CD8-positive, alpha-beta memory T cell (primary cell): ENCODE data around the gene MAN2A1. TPM values are rescaled to one million over a fixed set of nuclear protein-coding genes. Genes with fewer than 3 reads are reported as not detected.
A peak's percentile ranks its signal among the peaks of the same experiment; 100 is the strongest.

Source experiments
- CTCF ChIA-PET: fragments of 350-600 bp; sonication (Branson Sonifier 250); formaldehyde crosslinking; loops from one replicate; lab custom pipeline; 2021; ENCODE audit warnings: antibody characterized with exemption; lab: Charles Lee
- POLR2A ChIA-PET: fragments of 350-600 bp; sonication (Branson Sonifier 250); formaldehyde crosslinking; loops from one replicate; lab custom pipeline; 2021; ENCODE audit warnings: antibody characterized with exemption; lab: Charles Lee
- DNase-seq, 5 donors: peaks; one replicate each; pipeline versions ENCODE4 v3.0.0 to v3.0.0-alpha.2; 2020 to 2022; ENCODE audit warnings: mixed read lengths in 1 of 5
- H3K27ac ChIP-seq: one replicate; pipeline ENCODE4 v1.7.0; 2013; ENCODE audit warnings: low read depth, mild to moderate bottlenecking, low read length, moderate library complexity
- H3K27me3 ChIP-seq: 2 replicates; pipeline ENCODE4 v1.7.0; 2013; ENCODE audit warnings: low read length, mild to moderate bottlenecking; ENCODE audit not compliant: insufficient read depth, poor library complexity, severe bottlenecking
- H3K36me3 ChIP-seq: 2 replicates; pipeline ENCODE4 v1.7.0; 2013; ENCODE audit warnings: mild to moderate bottlenecking, low read length, moderate library complexity; ENCODE audit not compliant: insufficient read depth
- H3K4me1 ChIP-seq: 2 replicates; pipeline ENCODE4 v1.7.0; 2013; ENCODE audit warnings: mild to moderate bottlenecking, low read length, moderate library complexity; ENCODE audit not compliant: insufficient read depth
- H3K4me3 ChIP-seq: 2 replicates; pipeline ENCODE4 v1.7.0; 2013; ENCODE audit warnings: mild to moderate bottlenecking, low read length
- H3K9me3 ChIP-seq: 2 replicates; pipeline ENCODE4 v1.7.0; 2013; ENCODE audit warnings: mild to moderate bottlenecking, low read length
- H3K27ac Mint-ChIP-seq, 8 donors: one replicate each; pipeline ENCODE4 v1.8.0; 2020 to 2021; ENCODE audit warnings: mixed read lengths in 8 of 8, mild to moderate bottlenecking in 6 of 8, inconsistent platforms in 3 of 8, moderate library complexity in 3 of 8
- H3K27me3 Mint-ChIP-seq, 2 donors: one replicate each; pipeline ENCODE4 v1.8.0; 2020 to 2021; ENCODE audit warnings: mixed read lengths in 2 of 2, mild to moderate bottlenecking in 1 of 2, moderate library complexity in 1 of 2
- H3K36me3 Mint-ChIP-seq, 3 donors: one replicate each; pipeline ENCODE4 v1.8.0; 2020 to 2021; ENCODE audit warnings: mixed read lengths in 3 of 3, inconsistent platforms in 1 of 3, mild to moderate bottlenecking in 1 of 3
- H3K4me1 Mint-ChIP-seq, 3 donors: one replicate each; pipeline ENCODE4 v1.8.0; 2020 to 2021; ENCODE audit warnings: mixed read lengths in 3 of 3, inconsistent platforms in 1 of 3, mild to moderate bottlenecking in 1 of 3
- H3K4me3 Mint-ChIP-seq, 7 donors: one replicate each; pipeline ENCODE4 v1.8.0; 2020 to 2021; ENCODE audit warnings: mixed read lengths in 7 of 7, mild to moderate bottlenecking in 6 of 7, moderate library complexity in 4 of 7, inconsistent platforms in 2 of 7
- H3K9me3 Mint-ChIP-seq, 5 donors: one replicate each; pipeline ENCODE4 v1.8.0; 2020 to 2022; ENCODE audit warnings: mixed read lengths in 5 of 5, mild to moderate bottlenecking in 3 of 5, moderate library complexity in 2 of 5, inconsistent platforms in 1 of 5
- polyA plus RNA-seq: library from polyadenylated mRNA; unstranded; fragments of 300-500 nt; fragmentation: Illumina TruSeq; gene quantifications from one replicate; pipeline ENCODE4 v1.2.3, GENCODE V29; 2021
- total RNA-seq, 2 experiments: library from RNA; stranded (reverse); gene quantifications; one replicate each; pipeline ENCODE4 v1.2.3, GENCODE V29; 2021

The MAN2A1 gene
- total and polyA plus RNA-seq, 3 experiments from 2014 or later, result 28.1 to 30.8 (median 28.9) TPM

GRCh38 chr5:109693535-109694400 is 4.0 kb downstream of the MAN2A1 start:
- H3K4me1 Mint-ChIP-seq, result peaks cover 79 to 82% (median 79%) of the 10 kb centered on the region in 3 donors
- H3K27ac Mint-ChIP-seq, result peak overlapping the region in 6 of 8 donors; percentile 19 to 84 (median 46)
- no peak for DNase-seq
- Histone ChIP-seq H3K4me3 (no peak overlapping the region), H3K4me1 (peaks cover 62% of the 10 kb centered on the region), H3K27me3 (no peaks in the 10 kb centered on the region), H3K36me3 (no peaks in the 10 kb centered on the region), H3K9me3 (no peaks in the 10 kb centered on the region), H3K27ac (no peak overlapping the region)
- peaks cover 0 to 8% (median 5%) of the 10 kb centered on the region in 3 donors for H3K36me3 Mint-ChIP-seq
- peak overlapping the region; percentile 80 to 96 (median 89) for H3K4me3 Mint-ChIP-seq
- peaks cover 0 to 3% (median 2%) of the 10 kb centered on the region in 5 donors for H3K9me3 Mint-ChIP-seq
- H3K27me3 Mint-ChIP-seq, result no peaks in the 10 kb centered on the region
- ChIA-PET POLR2A (no interaction called here), CTCF (no interaction called here)

GRCh38 chr5:109694451-109694891 is 4.7 kb downstream of the MAN2A1 start:
- Histone ChIP-seq H3K4me1 (peaks cover 62% of the 10 kb centered on the region), H3K27me3 (no peaks in the 10 kb centered on the region), H3K9me3 (no peaks in the 10 kb centered on the region), H3K27ac (no peak overlapping the region), H3K4me3 (no peak overlapping the region), H3K36me3 (no peaks in the 10 kb centered on the region)
- POLR2A ChIA-PET, result no interaction called here
- Mint-ChIP-seq H3K27me3 (no peaks in the 10 kb centered on the region), H3K4me3 (peak overlapping the region; percentile 35 to 89 (median 58)), H3K36me3 (peaks cover 0 to 10% (median 9%) of the 10 kb centered on the region in 3 donors), H3K4me1 (peaks cover 82 to 88% (median 85%) of the 10 kb centered on the region in 3 donors), H3K27ac (peak overlapping the region in 7 of 8 donors; percentile 32 to 89 (median 61)), H3K9me3 (no peaks in the 10 kb centered on the region)
- DNase-seq, result no peak
- CTCF ChIA-PET, result no interaction called here

- DNase-seq, result no peak
- Histone ChIP-seq H3K27ac (no peak overlapping the region), H3K36me3 (no peaks in the 10 kb centered on the region), H3K27me3 (no peaks in the 10 kb centered on the region), H3K4me1 (peaks cover 66% of the 10 kb centered on the region), H3K9me3 (no peaks in the 10 kb centered on the region), H3K4me3 (no peak overlapping the region)
- Mint-ChIP-seq H3K4me3 (peak overlapping the region; percentile 35 to 89 (median 58)), H3K36me3 (peaks cover 0 to 14% (median 10%) of the 10 kb centered on the region in 3 donors), H3K4me1 (peaks cover 89 to 96% (median 93%) of the 10 kb centered on the region in 3 donors), H3K27ac (peak overlapping the region; percentile 47 to 89 (median 67)), H3K9me3 (no peaks in the 10 kb centered on the region), H3K27me3 (no peaks in the 10 kb centered on the region)
- POLR2A ChIA-PET, result interaction anchor here (0.7 kb wide), 1 partner anchor 285 kb away, joined by 3 read pairs; no protein-coding TSS in a partner anchor
- CTCF ChIA-PET, result interaction anchor here (0.9 to 1.8 kb wide), 3 partner anchors 9 to 12 kb away, joined by 3 to 5 read pairs (median 3); no protein-coding TSS in a partner anchor
Observed at GRCh38 chr5:109695005-109695926, 5.5 kb downstream of the MAN2A1 start.

- Histone ChIP-seq H3K4me3 (no peak overlapping the region), H3K36me3 (peaks cover 6% of the 10 kb centered on the region), H3K4me1 (peaks cover 77% of the 10 kb centered on the region), H3K9me3 (no peaks in the 10 kb centered on the region), H3K27me3 (no peaks in the 10 kb centered on the region), H3K27ac (no peak overlapping the region)
- DNase-seq, result no peak
- Mint-ChIP-seq H3K4me1 (peaks cover 94 to 100% (median 98%) of the 10 kb centered on the region in 3 donors), H3K36me3 (peaks cover 0 to 17% (median 12%) of the 10 kb centered on the region in 3 donors), H3K4me3 (peak overlapping the region in 1 of 7 donors; percentile 25), H3K9me3 (no peaks in the 10 kb centered on the region), H3K27me3 (no peaks in the 10 kb centered on the region), H3K27ac (peak overlapping the region in 2 of 8 donors; percentile 12 to 50)
- ChIA-PET POLR2A (no interaction called here), CTCF (interaction anchor here (1.6 kb wide), 1 partner anchor 9 kb away, joined by 3 read pairs; no protein-coding TSS in a partner anchor)
Observed at GRCh38 chr5:109697339-109697738, 7.6 kb downstream of the MAN2A1 start.

- no peaks in the 10 kb centered on the region for H3K9me3 ChIP-seq
- H3K4me3 ChIP-seq, result no peak overlapping the region
- H3K36me3 Mint-ChIP-seq, result peaks cover 0 to 17% (median 12%) of the 10 kb centered on the region in 3 donors
- ChIA-PET CTCF (interaction anchor here (1.4 to 1.9 kb wide), 3 partner anchors 9 to 11 kb away, joined by 3 to 11 read pairs (median 8); partner anchors contain the start of gene MAN2A1), POLR2A (no interaction called here)
- H3K27me3 ChIP-seq, result no peaks in the 10 kb centered on the region
- DNase-seq, result no peak
- peaks cover 79 to 100% (median 95%) of the 10 kb centered on the region in 3 donors for H3K4me1 Mint-ChIP-seq
- peaks cover 76% of the 10 kb centered on the region for H3K4me1 ChIP-seq
- H3K27ac Mint-ChIP-seq, result no peak overlapping the region
- H3K9me3 Mint-ChIP-seq, result no peaks in the 10 kb centered on the region
- H3K36me3 ChIP-seq, result peaks cover 6% of the 10 kb centered on the region
- no peak overlapping the region for H3K27ac ChIP-seq
- H3K27me3 Mint-ChIP-seq, result no peaks in the 10 kb centered on the region
- H3K4me3 Mint-ChIP-seq, result peak overlapping the region in 1 of 7 donors; percentile 59
Observed at GRCh38 chr5:109700516-109701153, 10.9 kb downstream of the MAN2A1 start.

- CTCF ChIA-PET, result interaction anchor here (1.4 to 1.9 kb wide), 2 partner anchors 9 to 12 kb away, joined by 8 to 11 read pairs; partner anchors contain the start of gene MAN2A1
- H3K27me3 ChIP-seq, result no peaks in the 10 kb centered on the region
Observed at GRCh38 chr5:109701252-109701651, 11.5 kb downstream of the MAN2A1 start.

GRCh38 chr5:109701792-109702191 is 12.1 kb downstream of the MAN2A1 start:
- Histone ChIP-seq H3K9me3 (no peaks in the 10 kb centered on the region), H3K27ac (no peak overlapping the region), H3K4me3 (no peak overlapping the region), H3K36me3 (peaks cover 6% of the 10 kb centered on the region), H3K27me3 (no peaks in the 10 kb centered on the region), H3K4me1 (peaks cover 76% of the 10 kb centered on the region)
- H3K27ac Mint-ChIP-seq, result no peak overlapping the region
- ChIA-PET CTCF (interaction anchor here (1.4 to 1.9 kb wide), 2 partner anchors 10 to 12 kb away, joined by 8 to 11 read pairs; partner anchors contain the start of gene MAN2A1), POLR2A (interaction anchor here (0.7 kb wide), 1 partner anchor 8 kb away, joined by 5 read pairs; no protein-coding TSS in a partner anchor)
- peak overlapping the region in 3 of 7 donors; percentile 3 to 37 (median 4) for H3K4me3 Mint-ChIP-seq
- no peaks in the 10 kb centered on the region for H3K27me3 Mint-ChIP-seq
- H3K9me3 Mint-ChIP-seq, result no peaks in the 10 kb centered on the region
- peaks cover 81 to 100% (median 95%) of the 10 kb centered on the region in 3 donors for H3K4me1 Mint-ChIP-seq
- DNase-seq, result no peak
- H3K36me3 Mint-ChIP-seq, result peaks cover 0 to 20% (median 16%) of the 10 kb centered on the region in 3 donors

More at GRCh38 chr5:109701252-109701651, 11.5 kb downstream of the MAN2A1 start:
- Histone ChIP-seq H3K9me3 (no peaks in the 10 kb centered on the region), H3K27ac (no peak overlapping the region), H3K36me3 (peaks cover 6% of the 10 kb centered on the region), H3K4me1 (peaks cover 76% of the 10 kb centered on the region), H3K4me3 (no peak overlapping the region)
- POLR2A ChIA-PET, result no interaction called here
- H3K4me1 Mint-ChIP-seq, result peaks cover 81 to 100% (median 95%) of the 10 kb centered on the region in 3 donors
- H3K27me3 Mint-ChIP-seq, result no peaks in the 10 kb centered on the region
- H3K27ac Mint-ChIP-seq, result peak overlapping the region in 1 of 8 donors; percentile 9
- H3K36me3 Mint-ChIP-seq, result peaks cover 0 to 19% (median 13%) of the 10 kb centered on the region in 3 donors
- H3K4me3 Mint-ChIP-seq, result peak overlapping the region in 2 of 7 donors; percentile 19 to 37
- DNase-seq, result no peak
- no peaks in the 10 kb centered on the region for H3K9me3 Mint-ChIP-seq
